OCI-LY7 (cell line): ENCODE results near the gene SPAG16.

Source experiments
- CTCF ChIP-seq: fragments of 200-600 bp; sonication (generic); conservative IDR thresholded peaks from 2 replicates; pipeline ENCODE4 v1.5.1; 2014; ENCODE audit warnings: mild to moderate bottlenecking, antibody characterized with exemption, low read length, moderate library complexity, mixed read lengths
- EZH2phosphoT487 ChIP-seq: fragments of 200-600 bp; sonication (generic); IDR thresholded peaks from 2 replicates; pipeline ENCODE4 v1.6.1; 2018; ENCODE audit warnings: low read depth, borderline replicate concordance, mild to moderate bottlenecking, mixed run types, antibody characterized with exemption, low read length, moderate library complexity, mixed read lengths

GRCh38 chr2:213669657-213670056 is 385.4 kb downstream of the SPAG16 start:
- TF ChIP-seq CTCF: no peak
- no peak for TF ChIP-seq EZH2phosphoT487
